Trophoblast cell (in vitro differentiated cells and primary cell): ENCODE measurements around the gene NPW.
A peak's percentile ranks its signal among the peaks of the same experiment; 100 is the strongest.
"Not testable (repeated sequence)": the region's sequence is repeated elsewhere in the genome, so short reads cannot be mapped to it uniquely, and the experiment has no call there.

Experiments
- DNase-seq, 2 donors: peaks; one replicate each; pipeline ENCODE4 v3.0.0-alpha.2; 2016
- H2AFZ ChIP-seq: 2 replicates; pipeline ENCODE4 v1.6.1; 2013; ENCODE audit warnings: low read length, moderate library complexity, mild to moderate bottlenecking; ENCODE audit not compliant: insufficient read depth, poor library complexity
- H2AK5ac ChIP-seq: 2 replicates; pipeline ENCODE4 v1.6.1; 2013; ENCODE audit warnings: mild to moderate bottlenecking, low read length
- H2BK120ac ChIP-seq: 2 replicates; pipeline ENCODE4 v1.6.1; 2013; ENCODE audit warnings: low read length, mild to moderate bottlenecking, moderate library complexity; ENCODE audit not compliant: insufficient read depth, poor library complexity
- H2BK12ac ChIP-seq: 2 replicates; pipeline ENCODE4 v1.6.1; 2013; ENCODE audit warnings: mild to moderate bottlenecking, low read length, moderate library complexity
- H2BK5ac ChIP-seq: 2 replicates; pipeline ENCODE4 v1.6.1; 2013; ENCODE audit warnings: low read length, low read depth, moderate library complexity, mild to moderate bottlenecking; ENCODE audit not compliant: poor library complexity
- H3K14ac ChIP-seq: 2 replicates; pipeline ENCODE4 v1.6.1; 2013; ENCODE audit warnings: mild to moderate bottlenecking, low read length
- H3K18ac ChIP-seq: 2 replicates; pipeline ENCODE4 v1.6.1; 2013; ENCODE audit warnings: mild to moderate bottlenecking, low read length
- H3K23ac ChIP-seq: 2 replicates; pipeline ENCODE4 v1.6.1; 2013; ENCODE audit warnings: low read length
- H3K27ac ChIP-seq: 2 replicates; pipeline ENCODE4 v1.5.1; 2013; ENCODE audit warnings: low read depth, mild to moderate bottlenecking, inconsistent platforms, low read length, moderate library complexity
- H3K27me3 ChIP-seq: 2 replicates; pipeline ENCODE4 v1.6.1; 2013; ENCODE audit warnings: inconsistent platforms, mild to moderate bottlenecking, low read length, moderate library complexity; ENCODE audit not compliant: insufficient read depth
- H3K36me3 ChIP-seq, 2 experiments: 1 replicate in 1 of 2; 2 replicates in 1 of 2; pipeline ENCODE4 v1.6.1; 2013; ENCODE audit warnings: low read length in 2 of 2, mild to moderate bottlenecking in 2 of 2, moderate library complexity in 1 of 2; ENCODE audit not compliant: insufficient read depth in 2 of 2, control insufficient read depth in 1 of 2
- H3K4ac ChIP-seq: 2 replicates; pipeline ENCODE4 v1.6.1; 2013; ENCODE audit warnings: low read depth, mild to moderate bottlenecking, low read length, moderate library complexity
- H3K4me1 ChIP-seq, 2 experiments: 1 replicate in 1 of 2; 2 replicates in 1 of 2; pipeline ENCODE4 v1.6.1; 2013; ENCODE audit warnings: low read length in 2 of 2, mild to moderate bottlenecking in 2 of 2, moderate library complexity in 1 of 2; ENCODE audit not compliant: insufficient read depth in 2 of 2, control insufficient read depth in 1 of 2
- H3K4me2 ChIP-seq: 2 replicates; pipeline ENCODE4 v1.6.1; 2013; ENCODE audit warnings: inconsistent platforms, mild to moderate bottlenecking, low read length, moderate library complexity
- H3K4me3 ChIP-seq: 2 replicates; pipeline ENCODE4 v1.5.1; 2013; ENCODE audit warnings: mild to moderate bottlenecking, low read depth, low read length, inconsistent platforms
- H3K79me1 ChIP-seq: one replicate; pipeline ENCODE4 v1.6.1; 2013; ENCODE audit warnings: low read length
- H3K79me2 ChIP-seq: 2 replicates; pipeline ENCODE4 v1.6.1; 2013; ENCODE audit warnings: low read length, mild to moderate bottlenecking; ENCODE audit not compliant: control insufficient read depth, insufficient read depth, poor library complexity
- H3K9ac ChIP-seq: 2 replicates; pipeline ENCODE4 v1.6.1; 2013; ENCODE audit warnings: mild to moderate bottlenecking, low read length
- H3K9me3 ChIP-seq: 2 replicates; pipeline ENCODE4 v1.6.1; 2013; ENCODE audit warnings: low read depth, mild to moderate bottlenecking, control low read depth, inconsistent platforms, low read length; ENCODE audit not compliant: insufficient read depth
- H4K12ac ChIP-seq: 2 replicates; pipeline ENCODE4 v1.6.1; 2013; ENCODE audit warnings: low read depth, mild to moderate bottlenecking, low read length, moderate library complexity
- H4K8ac ChIP-seq: 2 replicates; pipeline ENCODE4 v1.6.1; 2013; ENCODE audit warnings: low read depth, mild to moderate bottlenecking, low read length, moderate library complexity
- H4K91ac ChIP-seq: one replicate; pipeline ENCODE4 v1.6.1; 2013; ENCODE audit warnings: low read depth, mild to moderate bottlenecking, low read length, moderate library complexity
- WGBS: extraction: QIAGEN DNeasy Blood & Tissue Kit; methylation state at CpG from one replicate; pipeline ENCODE4 v1.1.7; 2013; ENCODE audit warnings: missing lambda C conversion rate; ENCODE audit not compliant: insufficient read length, insufficient coverage; ENCODE audit errors: extremely low coverage; 5-methylcytosine and 5-hydroxymethylcytosine counted together

Gene NPW

GRCh38 chr16:2009791-2010510 is 9.6 kb upstream of the NPW start, which contains the start of gene ZNF598:
Gene ZNF598 (minus strand): TSS chr16:2009821.
- Histone ChIP-seq H3K9me3 (peaks cover 1% of the 10 kb centered on the region), H2AK5ac (peak within 1 kb of the TSS; percentile 88)

GRCh38 chr16:2011726-2012125 is 7.9 kb upstream of the NPW start:
- H2BK120ac ChIP-seq, H3K79me1 ChIP-seq, H3K9ac ChIP-seq, DNase-seq, H3K23ac ChIP-seq, H3K27ac ChIP-seq, H3K4ac ChIP-seq, H3K27me3 ChIP-seq, H3K4me2 ChIP-seq, H3K14ac ChIP-seq, H2AFZ ChIP-seq, H2BK12ac ChIP-seq, H3K18ac ChIP-seq, H3K79me2 ChIP-seq, H2BK5ac ChIP-seq, H3K9me3 ChIP-seq, H3K36me3 ChIP-seq, H4K91ac ChIP-seq, H3K4me3 ChIP-seq, H4K12ac ChIP-seq, H2AK5ac ChIP-seq, H4K8ac ChIP-seq: not testable (repeated sequence)
- no CpG with 5 or more reads among the region's 9 CpGs for WGBS
- H3K4me1 ChIP-seq = peaks cover 8 to 21% of the 10 kb centered on the region in 2 experiments

More at GRCh38 chr16:2009791-2010510, 9.6 kb upstream of the NPW start, which contains the start of gene ZNF598:
- Histone ChIP-seq H3K79me2 (peaks cover 13% of the 10 kb centered on the region), H3K9ac (peak within 1 kb of the TSS; percentile 99), H3K27ac (peak within 1 kb of the TSS; percentile 40), H3K27me3 (no peaks in the 10 kb centered on the region), H2BK12ac (no peak within 1 kb of the TSS), H3K4me1 (peaks cover 8 to 21% of the 10 kb centered on the region in 2 experiments), H2BK5ac (peak within 1 kb of the TSS; percentile 62), H3K4me2 (peak within 1 kb of the TSS; percentile 85), H3K18ac (peak within 1 kb of the TSS; percentile 81), H2AFZ (peak within 1 kb of the TSS; percentile 50), H3K79me1 (peaks cover 7% of the 10 kb centered on the region), H4K8ac (peak within 1 kb of the TSS; percentile 89), H2BK120ac (peak within 1 kb of the TSS; percentile 52), H3K14ac (peak within 1 kb of the TSS; percentile 88), H4K12ac (peak within 1 kb of the TSS; percentile 90), H3K23ac (no peak within 1 kb of the TSS), H4K91ac (peak within 1 kb of the TSS; percentile 87), H3K4me3 (peak within 1 kb of the TSS; percentile 96), H3K4ac (peak within 1 kb of the TSS; percentile 68), H3K36me3 (peaks cover 6 to 9% of the 10 kb centered on the region in 2 experiments)
- DNase-seq = peak; percentile 83 to 92
- WGBS = no CpG with 5 or more reads among the region's 52 CpGs

GRCh38 chr16:2013527-2013926 is 6.1 kb upstream of the NPW start:
- H3K4me2 ChIP-seq = no peak overlapping the region
- H3K4me1 ChIP-seq = peaks cover 8 to 10% of the 10 kb centered on the region in 2 experiments
- H3K9ac ChIP-seq = no peak overlapping the region
- H3K27ac ChIP-seq = no peak overlapping the region
- DNase-seq = no peak
- H2AK5ac ChIP-seq = no peak overlapping the region
- no peak overlapping the region for H3K14ac ChIP-seq
- H2BK120ac ChIP-seq = no peak overlapping the region
- H3K23ac ChIP-seq = no peak overlapping the region
- H4K12ac ChIP-seq = no peak overlapping the region
- WGBS = no CpG with 5 or more reads among the region's 15 CpGs
- H3K36me3 ChIP-seq = no peaks in the 10 kb centered on the region
- no peaks in the 10 kb centered on the region for H3K9me3 ChIP-seq
- no peak overlapping the region for H3K4ac ChIP-seq
- H2AFZ ChIP-seq = no peak overlapping the region
- H3K27me3 ChIP-seq = peaks cover 2% of the 10 kb centered on the region
- no peak overlapping the region for H4K91ac ChIP-seq
- H3K79me1 ChIP-seq = peaks cover 7% of the 10 kb centered on the region
- H2BK5ac ChIP-seq = no peak overlapping the region
- no peak overlapping the region for H2BK12ac ChIP-seq
- H4K8ac ChIP-seq = no peak overlapping the region
- H3K4me3 ChIP-seq = no peak overlapping the region
- no peak overlapping the region for H3K18ac ChIP-seq
- H3K79me2 ChIP-seq = peaks cover 7% of the 10 kb centered on the region

- Histone ChIP-seq H3K9me3 (peaks cover 1% of the 10 kb centered on the region), H2BK5ac (no peak overlapping the region), H3K4me3 (no peak overlapping the region), H3K23ac (no peak overlapping the region), H2AFZ (no peak overlapping the region), H3K18ac (no peak overlapping the region), H3K9ac (no peak overlapping the region), H3K14ac (no peak overlapping the region), H3K4me1 (peaks cover 10 to 12% of the 10 kb centered on the region in 2 experiments), H3K79me1 (no peaks in the 10 kb centered on the region), H2BK12ac (no peak overlapping the region), H3K79me2 (no peaks in the 10 kb centered on the region), H3K27me3 (peaks cover 17% of the 10 kb centered on the region), H2AK5ac (no peak overlapping the region), H3K4ac (no peak overlapping the region), H3K27ac (no peak overlapping the region), H3K4me2 (no peak overlapping the region), H3K36me3 (no peaks in the 10 kb centered on the region), H4K12ac (no peak overlapping the region), H4K91ac (no peak overlapping the region), H4K8ac (no peak overlapping the region), H2BK120ac (no peak overlapping the region)
- DNase-seq = no peak
- no CpG with 5 or more reads among the region's 24 CpGs for WGBS
Measured at GRCh38 chr16:2015117-2015946, 4.3 kb upstream of the NPW start.
